Caco-2 (cell line): ENCODE results near the gene GALNTL6. TPM values are rescaled to one million over a fixed set of nuclear protein-coding genes. Genes with fewer than 3 reads are reported as not detected.

Source experiments
- BruUV-seq: library from RNA; stranded (reverse); fragments of 400-500 nt; replicated peaks from 2 replicates; lab custom pipeline; 2021; lab: Mats Ljungman, UMichigan
- CTCF ChIA-PET: fragments of 300-600 bp; sonication (Branson Sonifier 250); formaldehyde crosslinking; loops from one replicate; lab custom pipeline; 2022; ENCODE audit warnings: antibody characterized with exemption; lab: Charles Lee
- POLR2A ChIA-PET: fragments of 300-600 bp; sonication (Branson Sonifier 250); formaldehyde crosslinking; loops from one replicate; lab custom pipeline; 2022; ENCODE audit warnings: antibody characterized with exemption; lab: Charles Lee
- DNase-seq, 2 experiments: peaks; one replicate each; pipeline versions ENCODE4 v3.0.0 to v3.0.0-alpha.2; 2020 to 2022
- H3K27me3 ChIP-seq: replicated peaks from 2 replicates; pipeline ENCODE4 v1.6.0; 2011; ENCODE audit warnings: low read length; ENCODE audit not compliant: control insufficient read depth, insufficient read depth
- H3K36me3 ChIP-seq: 2 replicates; pipeline ENCODE4 v1.5.1; 2011; ENCODE audit warnings: low read length; ENCODE audit not compliant: control insufficient read depth, insufficient read depth
- H3K4me1 ChIP-seq: fragments of 250-450 bp; sonication (Bioruptor Pico); 2 replicates; pipeline ENCODE4 v1.5.1; 2020; ENCODE audit warnings: mild to moderate bottlenecking
- H3K4me3 ChIP-seq: 2 replicates; pipeline ENCODE4 v1.5.1; 2011; ENCODE audit warnings: low read depth, mild to moderate bottlenecking, control low read depth, low read length
- H3K9me3 ChIP-seq: fragments of 250-450 bp; sonication (Bioruptor Pico); 2 replicates; pipeline ENCODE4 v1.5.1; 2020; ENCODE audit warnings: mild to moderate bottlenecking, moderate library complexity
- H3K27ac Mint-ChIP-seq: one replicate; pipeline ENCODE4 v1.8.0; 2022; ENCODE audit warnings: mixed read lengths; ENCODE audit not compliant: unreplicated experiment
- H3K27me3 Mint-ChIP-seq: one replicate; pipeline ENCODE4 v1.8.0; 2022; ENCODE audit warnings: mixed read lengths; ENCODE audit not compliant: insufficient read depth, unreplicated experiment
- H3K36me3 Mint-ChIP-seq: one replicate; pipeline ENCODE4 v1.8.0; 2022; ENCODE audit warnings: mild to moderate bottlenecking, mixed read lengths; ENCODE audit not compliant: insufficient read depth, unreplicated experiment
- H3K4me1 Mint-ChIP-seq: one replicate; pipeline ENCODE4 v1.8.0; 2022; ENCODE audit warnings: low read depth, mixed read lengths; ENCODE audit not compliant: unreplicated experiment
- H3K4me3 Mint-ChIP-seq: one replicate; pipeline ENCODE4 v1.8.0; 2022; ENCODE audit warnings: mild to moderate bottlenecking, moderate library complexity, mixed read lengths; ENCODE audit not compliant: unreplicated experiment
- H3K9me3 Mint-ChIP-seq: one replicate; pipeline ENCODE4 v1.8.0; 2022; ENCODE audit warnings: mixed read lengths; ENCODE audit not compliant: unreplicated experiment
- intact Hi-C: fragments of 100-400 bp; cut with micrococcal nuclease; formaldehyde crosslinking; loops from one replicate; pipeline ENCODE4 v1.10.0; 2022; ENCODE audit not compliant: unreplicated experiment
- total RNA-seq: library from RNA; stranded (reverse); gene quantifications from 2 replicates; pipeline ENCODE4 v1.2.3, GENCODE V29; 2022
- TF ChIP-seq, protein P1 (sequence below), 2 experiments: fragments of 200-600 bp in 1 of 2; IDR thresholded peaks; 1 replicate in 1 of 2; 2 replicates in 1 of 2; pipeline versions ENCODE4 v1.5.1 to v1.8.0; 2011 to 2022; ENCODE audit warnings: antibody characterized with exemption in 1 of 2, control low read depth in 1 of 2, inconsistent platforms in 1 of 2, low read depth in 1 of 2, low read length in 1 of 2, mild to moderate bottlenecking in 1 of 2, moderate library complexity in 1 of 2; ENCODE audit not compliant: insufficient read depth in 1 of 2, severe bottlenecking in 1 of 2, unreplicated experiment in 1 of 2

The GALNTL6 gene
- total RNA-seq, 1 experiment from 2014 or later, result not detected

DNA sequence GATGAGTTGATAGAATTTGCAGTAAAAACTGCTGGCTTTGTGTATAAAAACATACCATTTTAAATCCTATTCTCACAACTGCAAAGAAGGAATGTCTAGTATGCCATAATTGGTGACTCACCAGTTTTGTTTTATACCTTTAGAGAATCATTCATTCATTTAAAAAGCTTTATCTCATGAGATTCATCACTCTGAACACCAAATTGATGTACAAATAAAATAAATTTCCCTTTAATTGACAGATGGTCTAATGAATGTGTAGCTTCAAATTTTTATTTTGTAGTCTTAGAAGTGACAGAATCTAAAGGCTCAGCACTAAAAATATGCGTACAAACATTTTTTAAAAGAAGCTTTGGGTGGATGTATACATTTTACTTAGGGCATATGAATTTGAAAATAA lies 492.5 kb downstream of the GALNTL6 start:
- no TSS peak for BruUV-seq
- H3K27me3 Mint-ChIP-seq, result no peaks in the 10 kb centered on the region
- H3K4me1 Mint-ChIP-seq, result no peaks in the 10 kb centered on the region
- no peaks in the 10 kb centered on the region for H3K36me3 Mint-ChIP-seq
- H3K9me3 Mint-ChIP-seq, result no peaks in the 10 kb centered on the region
- intact Hi-C loops, result no loop called here
- H3K27ac Mint-ChIP-seq, result no peak overlapping the region
- no peak for DNase-seq
- H3K4me3 Mint-ChIP-seq, result no peak overlapping the region
- Histone ChIP-seq H3K4me1 (no peaks in the 10 kb centered on the region), H3K4me3 (no peak overlapping the region), H3K36me3 (no peaks in the 10 kb centered on the region), H3K9me3 (no peaks in the 10 kb centered on the region), H3K27me3 (no peaks in the 10 kb centered on the region)
- ChIA-PET POLR2A (no interaction called here), CTCF (no interaction called here)
- TF ChIP-seq, protein P1, sequence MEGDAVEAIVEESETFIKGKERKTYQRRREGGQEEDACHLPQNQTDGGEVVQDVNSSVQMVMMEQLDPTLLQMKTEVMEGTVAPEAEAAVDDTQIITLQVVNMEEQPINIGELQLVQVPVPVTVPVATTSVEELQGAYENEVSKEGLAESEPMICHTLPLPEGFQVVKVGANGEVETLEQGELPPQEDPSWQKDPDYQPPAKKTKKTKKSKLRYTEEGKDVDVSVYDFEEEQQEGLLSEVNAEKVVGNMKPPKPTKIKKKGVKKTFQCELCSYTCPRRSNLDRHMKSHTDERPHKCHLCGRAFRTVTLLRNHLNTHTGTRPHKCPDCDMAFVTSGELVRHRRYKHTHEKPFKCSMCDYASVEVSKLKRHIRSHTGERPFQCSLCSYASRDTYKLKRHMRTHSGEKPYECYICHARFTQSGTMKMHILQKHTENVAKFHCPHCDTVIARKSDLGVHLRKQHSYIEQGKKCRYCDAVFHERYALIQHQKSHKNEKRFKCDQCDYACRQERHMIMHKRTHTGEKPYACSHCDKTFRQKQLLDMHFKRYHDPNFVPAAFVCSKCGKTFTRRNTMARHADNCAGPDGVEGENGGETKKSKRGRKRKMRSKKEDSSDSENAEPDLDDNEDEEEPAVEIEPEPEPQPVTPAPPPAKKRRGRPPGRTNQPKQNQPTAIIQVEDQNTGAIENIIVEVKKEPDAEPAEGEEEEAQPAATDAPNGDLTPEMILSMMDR (IDR thresholded peaks at IDR 0.05; ENCODE audit: insufficient read depth in 1 of 2, low read depth in 1 of 2, low read length in 1 of 2, severe bottlenecking in 1 of 2, unreplicated experiment in 1 of 2), result no peak

- ChIA-PET CTCF (no interaction called here), POLR2A (no interaction called here)
- BruUV-seq, result no TSS peak
- no peak for DNase-seq
- Histone ChIP-seq H3K27me3 (no peaks in the 10 kb centered on the region), H3K9me3 (no peaks in the 10 kb centered on the region), H3K4me1 (no peaks in the 10 kb centered on the region), H3K36me3 (no peaks in the 10 kb centered on the region), H3K4me3 (no peak overlapping the region)
- Mint-ChIP-seq H3K9me3 (no peaks in the 10 kb centered on the region), H3K4me1 (no peaks in the 10 kb centered on the region), H3K27me3 (no peaks in the 10 kb centered on the region), H3K36me3 (no peaks in the 10 kb centered on the region), H3K27ac (no peak overlapping the region), H3K4me3 (no peak overlapping the region)
- intact Hi-C loops, result no loop called here
- TF ChIP-seq, protein P1 (IDR thresholded peaks at IDR 0.05; ENCODE audit: insufficient read depth in 1 of 2, low read depth in 1 of 2, low read length in 1 of 2, severe bottlenecking in 1 of 2, unreplicated experiment in 1 of 2), result no peak
Observed at GRCh38 chr4:172308078-172308477, 494.9 kb downstream of the GALNTL6 start.

DNA sequence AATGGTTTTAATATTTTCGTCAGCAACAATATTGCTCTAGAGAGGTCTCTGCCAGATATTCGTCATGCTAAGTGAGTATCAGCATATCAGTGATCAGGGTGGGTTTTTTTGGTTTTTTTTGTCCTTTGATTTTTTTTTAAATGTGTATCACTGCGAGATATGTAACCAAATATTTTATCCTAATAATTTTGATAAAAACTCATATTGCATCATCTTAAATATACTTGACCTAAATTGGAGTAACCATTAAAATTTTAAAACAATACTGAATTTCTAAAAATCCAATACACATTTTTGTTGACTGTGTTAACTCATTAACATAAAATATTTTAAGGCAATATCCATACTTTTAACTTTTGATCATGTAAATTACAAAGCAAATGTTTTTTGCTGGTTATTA lies 498.5 kb downstream of the GALNTL6 start:
- no TSS peak for BruUV-seq

More for the DNA sequence above, 498.5 kb downstream of the GALNTL6 start:
- Mint-ChIP-seq H3K4me3 (no peak overlapping the region), H3K4me1 (no peaks in the 10 kb centered on the region), H3K27ac (no peak overlapping the region), H3K27me3 (no peaks in the 10 kb centered on the region), H3K9me3 (no peaks in the 10 kb centered on the region), H3K36me3 (no peaks in the 10 kb centered on the region)
- DNase-seq, result no peak
- ChIA-PET CTCF (no interaction called here), POLR2A (no interaction called here)
- TF ChIP-seq, protein P1 (IDR thresholded peaks at IDR 0.05; ENCODE audit: insufficient read depth in 1 of 2, low read depth in 1 of 2, low read length in 1 of 2, severe bottlenecking in 1 of 2, unreplicated experiment in 1 of 2), result no peak
- no peaks in the 10 kb centered on the region for H3K36me3 ChIP-seq
- intact Hi-C loops, result no loop called here
- no peaks in the 10 kb centered on the region for H3K9me3 ChIP-seq
- no peaks in the 10 kb centered on the region for H3K27me3 ChIP-seq
- no peak overlapping the region for H3K4me3 ChIP-seq
- no peaks in the 10 kb centered on the region for H3K4me1 ChIP-seq
